GM19455 (cell line): ENCODE data around the gene ZNF407.
A peak's percentile ranks its signal among the peaks of the same experiment; 100 is the strongest.
"Not testable (repeated sequence)": the region's sequence is repeated elsewhere in the genome, so short reads cannot be mapped to it uniquely, and the experiment has no call there.

ENCODE experiments used
- ATAC-seq: cut with Tn5 transposase; IDR thresholded peaks from one replicate; pipeline ENCODE4 v1.9.1; 2021; ENCODE audit not compliant: unreplicated experiment

Gene ZNF407

GRCh38 chr18:74951165-74951760 is 353.6 kb downstream of the ZNF407 start:
- no peak for ATAC-seq

- no peak for ATAC-seq
Measured at GRCh38 chr18:74957588-74958224, 360.0 kb downstream of the ZNF407 start.

DNA sequence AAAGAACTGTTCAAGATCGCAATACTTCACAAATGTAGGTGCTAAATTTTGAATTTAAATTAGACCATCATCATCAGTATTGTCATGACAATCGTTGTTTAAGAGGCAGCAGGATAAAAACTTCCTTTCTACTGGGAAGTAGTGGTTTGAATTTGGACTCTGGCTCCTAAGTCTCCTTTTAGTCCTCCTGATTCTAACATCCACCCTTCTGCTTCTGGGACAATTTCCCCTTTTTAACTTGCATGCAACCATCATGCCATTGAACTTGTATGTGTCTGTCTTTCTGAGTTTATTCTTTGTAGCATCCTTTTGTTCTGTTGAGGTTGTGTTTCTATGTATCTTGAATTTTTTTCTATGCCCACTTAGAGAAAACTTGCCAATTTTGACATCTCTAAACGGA is 361.5 kb downstream of the ZNF407 start:
- no peak for ATAC-seq

DNA sequence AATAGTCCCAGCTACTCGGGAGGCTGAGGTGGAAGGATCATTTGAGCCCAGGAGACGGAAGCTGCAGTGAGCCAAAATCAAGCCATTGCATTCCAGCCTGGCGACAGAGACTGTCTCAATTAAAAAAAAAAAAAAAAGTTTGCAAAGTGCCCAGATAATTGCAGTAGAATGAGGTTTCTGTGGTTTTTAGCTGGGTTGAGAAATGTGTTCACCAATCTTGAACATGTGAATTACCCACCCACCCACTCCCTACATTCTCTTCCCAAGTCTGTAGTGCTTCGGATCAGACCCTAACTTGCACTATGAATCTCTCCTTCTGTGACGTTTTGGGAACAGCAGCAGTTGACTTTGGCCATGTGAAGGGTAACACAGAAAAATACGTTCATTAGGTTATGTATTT is 363.9 kb downstream of the ZNF407 start:
- no peak for ATAC-seq

DNA sequence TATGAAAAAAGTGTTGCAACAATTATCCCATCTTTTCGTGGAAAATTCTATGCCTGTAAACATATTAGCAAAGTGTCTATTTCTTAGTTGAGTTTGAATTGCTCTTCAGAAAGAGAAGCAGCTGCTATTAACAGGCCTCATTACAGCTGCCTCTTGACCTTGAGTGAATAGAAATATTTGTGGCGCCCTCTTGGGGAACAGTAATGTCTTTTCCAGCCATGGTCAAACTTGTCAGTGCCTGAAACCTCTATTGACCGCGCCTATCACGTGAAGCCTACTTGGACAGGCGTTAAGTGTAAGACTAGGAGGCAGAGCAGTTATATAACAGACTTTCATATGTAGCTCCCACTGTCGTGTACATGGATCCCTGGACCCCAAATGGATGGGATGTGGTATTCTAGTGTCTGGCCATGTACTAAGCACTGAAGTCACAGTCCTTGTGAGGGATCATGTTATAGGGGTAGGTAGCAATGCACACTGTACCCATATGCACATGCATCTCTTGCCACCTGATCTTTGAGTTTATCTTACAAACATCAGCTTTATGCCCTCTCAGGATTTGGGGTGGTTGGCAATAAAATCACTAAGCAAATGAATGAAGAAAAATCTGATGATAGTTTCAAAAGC is 366.3 kb downstream of the ZNF407 start:
- ATAC-seq, result no peak

- ATAC-seq, result no peak
Measured at GRCh38 chr18:74965682-74966081, 368.0 kb downstream of the ZNF407 start.

GRCh38 chr18:74967438-74967837 is 369.8 kb downstream of the ZNF407 start:
- ATAC-seq, result no peak

GRCh38 chr18:74967979-74968378 is 370.3 kb downstream of the ZNF407 start:
- ATAC-seq, result no peak

DNA sequence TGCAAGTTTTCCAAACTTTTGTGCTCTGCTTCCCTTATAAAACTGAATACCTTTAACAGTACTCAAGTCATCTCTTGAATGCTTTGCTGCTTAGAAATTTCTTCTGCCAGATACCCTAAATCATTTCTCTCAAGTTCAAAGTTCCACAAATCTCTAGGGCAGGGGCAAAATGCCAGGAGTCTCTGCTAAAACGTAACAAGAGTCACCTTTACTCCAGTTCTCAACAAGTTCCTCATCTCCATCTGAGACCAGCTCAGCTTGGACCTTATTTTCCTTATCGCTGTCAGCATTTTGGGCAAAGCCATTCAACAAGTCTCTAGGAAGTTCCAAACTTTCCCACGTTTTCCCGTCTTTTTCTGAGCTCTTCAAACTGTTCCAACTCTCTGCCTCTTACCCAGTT is 373.7 kb downstream of the ZNF407 start:
- ATAC-seq, result not testable (repeated sequence)

GRCh38 chr18:74971776-74972175 is 374.1 kb downstream of the ZNF407 start:
- ATAC-seq, result not testable (repeated sequence)

DNA sequence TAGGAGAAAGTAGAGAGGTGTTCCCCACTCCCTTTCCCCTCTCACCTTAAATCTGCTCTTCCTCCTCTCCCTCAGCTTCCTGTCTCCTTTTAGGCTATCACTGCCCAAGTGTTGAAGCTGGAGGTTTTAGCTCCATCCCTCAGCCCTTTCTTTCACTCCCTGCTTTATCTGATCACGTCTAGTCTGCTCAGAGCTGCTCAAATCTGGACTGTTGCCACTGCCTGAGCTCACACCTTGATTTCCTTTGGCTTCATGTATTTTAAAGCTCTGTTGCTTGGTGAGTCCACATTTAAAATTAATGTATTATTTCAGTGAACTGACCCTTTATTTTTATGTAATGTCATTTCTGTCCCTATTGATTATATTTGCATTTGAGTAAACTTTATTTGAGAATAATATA is 374.7 kb downstream of the ZNF407 start:
- ATAC-seq, result no peak

- no peak for ATAC-seq
Measured at GRCh38 chr18:74975001-74975400, 377.3 kb downstream of the ZNF407 start.

- ATAC-seq, result no peak
Measured at GRCh38 chr18:74976331-74976909, 378.8 kb downstream of the ZNF407 start.

DNA sequence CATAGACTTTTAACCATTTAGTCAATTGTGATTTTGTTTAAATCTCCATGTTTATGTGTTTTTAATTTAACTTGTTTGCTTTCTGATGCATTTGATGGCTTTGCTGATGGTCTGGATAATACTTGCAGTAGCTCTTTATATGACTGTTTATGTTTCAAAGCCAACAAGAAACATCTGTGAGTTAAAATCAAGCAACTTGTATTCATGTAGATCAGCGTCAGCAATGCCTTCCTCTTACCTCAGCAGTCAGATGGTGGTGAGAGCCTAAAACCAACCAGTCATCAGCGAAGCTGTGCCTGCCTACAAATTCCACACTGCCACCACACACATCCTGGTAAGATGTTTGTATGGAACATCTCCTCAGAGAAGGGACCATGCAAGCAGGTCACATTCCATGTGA is 379.4 kb downstream of the ZNF407 start:
- ATAC-seq, result no peak

GRCh38 chr18:74980669-74981068 is 383.0 kb downstream of the ZNF407 start:
- ATAC-seq, result no peak

DNA sequence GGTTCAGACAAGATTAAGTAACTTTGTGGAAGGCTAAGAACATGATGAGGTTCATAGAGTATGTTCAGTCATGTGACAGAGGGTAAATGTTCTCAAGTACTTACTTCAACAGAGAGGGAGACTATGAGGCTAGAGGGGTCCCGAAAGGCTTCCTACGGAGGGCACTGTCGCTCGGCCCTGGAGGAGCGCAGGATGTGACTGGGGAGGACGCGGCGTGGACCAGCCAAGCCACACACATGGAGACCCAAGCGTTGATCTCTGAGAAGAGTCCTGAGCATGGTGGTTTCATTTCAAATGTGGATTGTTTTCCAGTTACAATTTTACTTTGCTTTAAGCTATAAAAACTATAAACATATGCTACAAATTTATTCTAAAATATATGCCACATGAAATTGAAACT is 383.8 kb downstream of the ZNF407 start:
- ATAC-seq, result no peak

GRCh38 chr18:74982946-74983635 is 385.4 kb downstream of the ZNF407 start:
- ATAC-seq, result no peak

GRCh38 chr18:74989134-74989533 is 391.5 kb downstream of the ZNF407 start:
- ATAC-seq, result no peak

GRCh38 chr18:74990563-74991081 is 393.0 kb downstream of the ZNF407 start:
- no peak for ATAC-seq

DNA sequence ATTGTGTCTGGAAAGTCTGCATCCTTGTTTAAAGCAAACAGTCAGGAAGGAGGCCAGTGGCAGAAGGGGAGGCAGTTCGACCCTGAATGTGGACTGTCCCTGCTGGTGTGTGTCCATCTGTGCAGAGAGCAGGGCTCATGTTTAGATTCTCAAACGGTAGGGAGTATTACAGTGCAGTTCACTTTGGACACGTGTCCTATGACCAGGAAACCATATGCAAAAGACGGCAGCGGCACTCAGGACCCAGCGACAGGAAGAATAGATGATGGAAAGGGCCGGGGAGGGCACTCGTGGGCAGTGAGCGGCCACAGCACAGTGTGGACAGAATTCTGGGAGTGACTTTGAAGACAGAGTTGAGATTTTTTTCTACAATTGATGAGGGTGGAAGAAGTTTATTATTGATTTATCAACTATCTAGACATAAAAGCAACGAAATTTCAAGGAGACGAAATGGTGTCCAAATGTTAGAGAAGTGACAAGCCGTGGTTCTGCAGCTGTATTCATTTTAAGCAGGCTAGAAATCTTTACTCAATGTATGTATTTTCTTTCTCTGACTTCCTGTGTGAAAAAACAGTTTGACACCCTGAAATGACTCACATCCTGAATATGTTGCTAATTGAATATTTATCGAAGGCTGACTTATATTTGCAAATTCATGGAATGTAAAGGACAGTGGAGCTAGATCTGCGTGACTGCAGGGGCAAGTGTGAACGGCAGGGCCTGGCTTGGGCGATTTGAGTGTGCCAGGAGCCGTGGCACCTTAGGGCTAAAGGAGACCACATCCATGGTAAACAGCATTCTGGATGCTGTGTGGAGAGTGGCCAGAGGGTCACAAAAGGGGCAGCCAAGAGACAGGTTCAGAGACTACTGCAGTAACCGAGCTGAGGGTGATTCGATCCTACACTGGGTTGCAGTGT is 397.1 kb downstream of the ZNF407 start:
- peak; percentile 92 for ATAC-seq
